OCI-LY7 (cell line): ENCODE data around the gene BICC1. TPM values are rescaled to one million over a fixed set of nuclear protein-coding genes. Genes with fewer than 3 reads are reported as not detected.

Source experiments
- BruUV-seq: library from RNA; stranded (reverse); fragments of 400-500 nt; replicated peaks from 2 replicates; lab custom pipeline; 2021; lab: Mats Ljungman, UMichigan
- CTCF ChIA-PET: fragments of 300-600 bp; sonication (Branson Sonifier 250); formaldehyde crosslinking; loops from one replicate; lab custom pipeline; 2022; ENCODE audit warnings: antibody characterized with exemption; ENCODE audit not compliant: unreplicated experiment; lab: Charles Lee
- POLR2A ChIA-PET: fragments of 300-600 bp; sonication (Branson Sonifier 250); formaldehyde crosslinking; loops from one replicate; lab custom pipeline; 2022; ENCODE audit warnings: antibody characterized with exemption; lab: Charles Lee
- DNase-seq: peaks from one replicate; pipeline ENCODE4 v3.0.0-alpha.2; 2015; ENCODE audit warnings: low spot score
- H2AFZ ChIP-seq: fragments of 200-600 bp; sonication (generic), shearing (Covaris generic); 2 replicates; pipeline ENCODE4 v1.6.1; 2014; ENCODE audit warnings: mild to moderate bottlenecking, antibody characterized with exemption, low read length, moderate library complexity
- H3K27ac ChIP-seq: fragments of 200-600 bp; sonication (generic); 2 replicates; pipeline ENCODE4 v1.5.1; 2014; ENCODE audit warnings: mixed run types, low read depth, mild to moderate bottlenecking, moderate library complexity, low read length, inconsistent platforms; ENCODE audit not compliant: poor library complexity, severe bottlenecking
- H3K36me3 ChIP-seq: fragments of 200-600 bp; sonication (generic); 2 replicates; pipeline ENCODE4 v1.6.1; 2014; ENCODE audit warnings: mild to moderate bottlenecking, antibody characterized with exemption, low read length, moderate library complexity, mixed read lengths; ENCODE audit not compliant: insufficient read depth
- H3K4me1 ChIP-seq: fragments of 200-600 bp; sonication (generic); 2 replicates; pipeline ENCODE4 v1.5.1; 2014; ENCODE audit warnings: mild to moderate bottlenecking, low read length; ENCODE audit not compliant: insufficient read depth, poor library complexity, severe bottlenecking
- H3K4me2 ChIP-seq: fragments of 200-600 bp; sonication (generic); 2 replicates; pipeline ENCODE4 v1.6.1; 2014; ENCODE audit warnings: mild to moderate bottlenecking, low read length
- H3K4me3 ChIP-seq: fragments of 200-600 bp; sonication (generic); 2 replicates; pipeline ENCODE4 v1.5.1; 2014; ENCODE audit warnings: mild to moderate bottlenecking, low read depth, low read length; ENCODE audit not compliant: poor library complexity, severe bottlenecking
- H3K79me2 ChIP-seq: fragments of 200-600 bp; sonication (generic); 2 replicates; pipeline ENCODE4 v1.6.1; 2016; ENCODE audit warnings: low read depth, mild to moderate bottlenecking, low read length, moderate library complexity, mixed read lengths; ENCODE audit not compliant: insufficient read depth
- H3K9me2 ChIP-seq: fragments of 200-600 bp; sonication (generic); 2 replicates; pipeline ENCODE4 v1.6.1; 2016; ENCODE audit warnings: mild to moderate bottlenecking, low read length, mixed read lengths; ENCODE audit not compliant: insufficient read depth
- H3K9me3 ChIP-seq: fragments of 200-600 bp; sonication (generic); 2 replicates; pipeline ENCODE4 v1.6.1; 2014; ENCODE audit warnings: mild to moderate bottlenecking, mixed run types, low read length, mixed read lengths
- H4K20me1 ChIP-seq: fragments of 200-600 bp; sonication (generic); 2 replicates; pipeline ENCODE4 v1.6.1; 2014; ENCODE audit warnings: mild to moderate bottlenecking, antibody characterized with exemption, low read length, moderate library complexity, mixed read lengths; ENCODE audit not compliant: insufficient read depth
- CTCF ChIP-seq: fragments of 200-600 bp; sonication (generic); conservative IDR thresholded peaks from 2 replicates; pipeline ENCODE4 v1.5.1; 2014; ENCODE audit warnings: mild to moderate bottlenecking, antibody characterized with exemption, low read length, moderate library complexity, mixed read lengths
- EZH2phosphoT487 ChIP-seq: fragments of 200-600 bp; sonication (generic); IDR thresholded peaks from 2 replicates; pipeline ENCODE4 v1.6.1; 2018; ENCODE audit warnings: low read depth, borderline replicate concordance, mild to moderate bottlenecking, mixed run types, antibody characterized with exemption, low read length, moderate library complexity, mixed read lengths
- intact Hi-C: fragments of 100-400 bp; cut with micrococcal nuclease; formaldehyde crosslinking; loops from one replicate; pipeline ENCODE4 v1.10.0; 2022; ENCODE audit not compliant: unreplicated experiment
- total RNA-seq, 2 experiments: library from RNA; depleted of rRNA in 1 of 2; stranded (reverse); fragments of >200 nt in 1 of 2; shearing (Covaris generic) in 1 of 2; gene quantifications; 2 replicates each; pipeline ENCODE4 v1.2.3, GENCODE V29; 2014 to 2022

The BICC1 gene
- total RNA-seq, 2 experiments from 2014 or later = not detected

DNA sequence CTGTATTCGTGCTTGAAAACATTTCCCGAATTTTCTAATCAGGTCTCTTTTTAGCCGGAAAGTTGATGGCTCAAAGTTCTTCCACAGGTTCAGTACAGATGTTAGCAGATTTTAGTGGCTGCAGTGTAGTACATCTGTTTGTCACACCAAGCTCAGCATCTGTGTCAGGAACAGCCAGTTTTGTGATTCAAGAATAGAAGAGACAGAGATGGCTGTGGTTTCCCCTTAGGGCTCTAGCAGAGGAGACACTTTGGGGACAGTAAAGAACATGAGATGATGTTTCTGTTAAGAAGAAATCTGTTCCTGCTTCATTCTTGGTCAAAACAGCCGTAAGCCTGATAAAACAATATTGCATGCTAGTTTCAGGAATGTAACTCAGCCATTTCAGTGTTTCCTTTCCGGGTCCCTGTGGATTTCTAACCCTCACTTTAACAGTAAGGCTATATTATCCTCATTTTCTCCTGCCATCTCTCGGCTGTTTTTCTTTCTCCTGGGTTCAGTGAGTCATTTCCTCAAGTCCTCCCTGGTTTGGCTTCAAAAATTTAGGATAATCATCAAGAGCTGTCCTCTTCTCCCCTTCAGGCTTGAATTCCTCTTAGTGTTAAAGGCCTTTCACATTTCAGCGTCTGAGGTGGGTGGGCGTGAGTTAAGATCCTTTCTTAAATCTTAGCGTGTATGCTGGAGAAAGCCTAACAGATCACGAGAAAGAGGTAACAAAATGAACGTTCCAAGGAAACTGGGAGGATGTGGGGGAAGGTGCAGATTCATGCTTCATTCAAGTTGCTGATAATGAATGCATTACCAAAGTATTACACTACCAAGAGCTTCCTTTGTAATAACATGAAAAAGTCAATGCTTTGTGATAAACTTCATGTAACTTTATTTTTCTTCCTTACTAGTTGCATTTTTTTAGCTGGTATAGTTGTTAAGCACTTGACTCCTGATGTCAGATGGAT lies 37.1 kb upstream of the BICC1 start:
- H3K4me2 ChIP-seq = no peak overlapping the region
- no TSS peak for BruUV-seq
- H3K9me2 ChIP-seq = no peaks in the 10 kb centered on the region
- H3K4me3 ChIP-seq = no peak overlapping the region
- CTCF ChIA-PET = no interaction called here
- TF ChIP-seq CTCF (no peak), EZH2phosphoT487 (no peak)
- POLR2A ChIA-PET = no interaction called here
- no peak for DNase-seq
- H3K27ac ChIP-seq = no peak overlapping the region
- no peaks in the 10 kb centered on the region for H3K4me1 ChIP-seq
- no peaks in the 10 kb centered on the region for H3K9me3 ChIP-seq
- H2AFZ ChIP-seq = no peak overlapping the region
- H3K36me3 ChIP-seq = no peaks in the 10 kb centered on the region
- no peaks in the 10 kb centered on the region for H3K79me2 ChIP-seq
- intact Hi-C loops = no loop called here
- H4K20me1 ChIP-seq = no peaks in the 10 kb centered on the region

GRCh38 chr10:58477122-58477521 lies 35.5 kb upstream of the BICC1 start:
- H3K9me2 ChIP-seq = no peaks in the 10 kb centered on the region
- no peaks in the 10 kb centered on the region for H4K20me1 ChIP-seq
- DNase-seq = no peak
- H3K4me1 ChIP-seq = no peaks in the 10 kb centered on the region
- no peaks in the 10 kb centered on the region for H3K79me2 ChIP-seq
- no peak overlapping the region for H3K4me2 ChIP-seq
- POLR2A ChIA-PET = no interaction called here
- H3K4me3 ChIP-seq = no peak overlapping the region
- CTCF ChIA-PET = no interaction called here
- TF ChIP-seq CTCF (no peak), EZH2phosphoT487 (no peak)
- no peak overlapping the region for H2AFZ ChIP-seq
- no peaks in the 10 kb centered on the region for H3K9me3 ChIP-seq
- no peaks in the 10 kb centered on the region for H3K36me3 ChIP-seq
- no TSS peak for BruUV-seq
- intact Hi-C loops = no loop called here
- no peak overlapping the region for H3K27ac ChIP-seq

GRCh38 chr10:58477902-58478301 lies 34.8 kb upstream of the BICC1 start:
- H3K79me2 ChIP-seq = no peaks in the 10 kb centered on the region
- H3K27ac ChIP-seq = no peak overlapping the region
- H3K4me1 ChIP-seq = no peaks in the 10 kb centered on the region
- H2AFZ ChIP-seq = no peak overlapping the region
- ChIA-PET CTCF (no interaction called here), POLR2A (interaction anchor here (0.6 kb wide), 1 partner anchor 27 kb away, joined by 5 read pairs; no protein-coding TSS in a partner anchor)
- no peak overlapping the region for H3K4me3 ChIP-seq
- no TSS peak for BruUV-seq
- H3K4me2 ChIP-seq = no peak overlapping the region
- TF ChIP-seq CTCF (no peak), EZH2phosphoT487 (no peak)
- DNase-seq = no peak
- no peaks in the 10 kb centered on the region for H3K36me3 ChIP-seq
- H3K9me2 ChIP-seq = no peaks in the 10 kb centered on the region
- intact Hi-C loops = no loop called here
- no peaks in the 10 kb centered on the region for H3K9me3 ChIP-seq
- no peaks in the 10 kb centered on the region for H4K20me1 ChIP-seq
